Nasal cavity respiratory epithelium epithelial cell of viscerocranial mucosa (primary cell): Measurements from ENCODE around the gene LEP. TPM values are rescaled to one million over a fixed set of nuclear protein-coding genes. Genes with fewer than 3 reads are reported as not detected.

ENCODE experiments used
- total RNA-seq: library from RNA; depleted of rRNA; stranded (reverse); fragments of >200 nt; gene quantifications from 2 replicates; pipeline ENCODE4 v1.2.3, GENCODE V29; 2014

LEP gene
- total RNA-seq = under 0.01 and 0.28 TPM in 2 replicates

DNA sequence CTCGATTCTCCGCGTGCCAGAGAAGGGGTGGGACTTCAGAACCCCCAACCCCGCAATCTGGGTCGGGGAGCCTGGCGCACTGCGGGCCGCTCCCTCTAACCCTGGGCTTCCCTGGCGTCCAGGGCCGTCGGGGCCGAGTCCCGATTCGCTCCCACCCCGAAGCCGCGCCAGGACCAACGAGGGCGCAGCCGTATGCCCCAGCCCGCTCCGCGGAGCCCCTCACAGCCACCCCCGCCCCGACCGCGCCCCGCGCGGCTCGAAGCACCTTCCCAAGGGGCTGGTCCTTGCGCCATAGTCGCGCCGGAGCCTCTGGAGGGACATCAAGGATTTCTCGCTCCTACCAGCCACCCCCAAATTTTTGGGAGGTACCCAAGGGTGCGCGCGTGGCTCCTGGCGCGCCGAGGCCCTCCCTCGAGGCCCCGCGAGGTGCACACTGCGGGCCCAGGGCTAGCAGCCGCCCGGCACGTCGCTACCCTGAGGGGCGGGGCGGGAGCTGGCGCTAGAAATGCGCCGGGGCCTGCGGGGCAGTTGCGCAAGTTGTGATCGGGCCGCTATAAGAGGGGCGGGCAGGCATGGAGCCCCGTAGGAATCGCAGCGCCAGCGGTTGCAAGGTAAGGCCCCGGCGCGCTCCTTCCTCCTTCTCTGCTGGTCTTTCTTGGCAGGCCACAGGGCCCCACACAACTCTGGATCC lies at the start of gene LEP:
LEP (plus strand) TSS at position 583 of the 691 bp plus-strand sequence. CDS start 10,741 bp downstream, outside the sequence.

Other genes starting within 250 kb of the LEP start
- 0.34 and 1.4 TPM in 2 replicates for gene LRRC4, start 209.8 kb upstream of the LEP start, total RNA-seq
- 14.0 and 32.3 TPM in 2 replicates for gene RBM28, start 102.6 kb downstream of the LEP start, total RNA-seq
- 0.21 and 0.68 TPM in 2 replicates for gene PRRT4, start 120.4 kb downstream of the LEP start, total RNA-seq
- 35.9 and 89.6 TPM in 2 replicates for gene IMPDH1, start 168.7 kb downstream of the LEP start, total RNA-seq
- gene HILPDA, start 214.6 kb downstream of the LEP start, total RNA-seq = 21.2 and 22.6 TPM in 2 replicates
- gene METTL2B, start 235.5 kb downstream of the LEP start, total RNA-seq = 33.8 and 45.3 TPM in 2 replicates